HG03378 (cell line): ENCODE data around the gene CAMK2A.
"Not testable (repeated sequence)": the region's sequence is repeated elsewhere in the genome, so short reads cannot be mapped to it uniquely, and the experiment has no call there.

Experiments
- ATAC-seq: cut with Tn5 transposase; IDR thresholded peaks from one replicate; pipeline ENCODE4 v1.9.1; 2021; ENCODE audit warnings: mild to moderate bottlenecking, moderate library complexity; ENCODE audit not compliant: unreplicated experiment

The CAMK2A gene

DNA sequence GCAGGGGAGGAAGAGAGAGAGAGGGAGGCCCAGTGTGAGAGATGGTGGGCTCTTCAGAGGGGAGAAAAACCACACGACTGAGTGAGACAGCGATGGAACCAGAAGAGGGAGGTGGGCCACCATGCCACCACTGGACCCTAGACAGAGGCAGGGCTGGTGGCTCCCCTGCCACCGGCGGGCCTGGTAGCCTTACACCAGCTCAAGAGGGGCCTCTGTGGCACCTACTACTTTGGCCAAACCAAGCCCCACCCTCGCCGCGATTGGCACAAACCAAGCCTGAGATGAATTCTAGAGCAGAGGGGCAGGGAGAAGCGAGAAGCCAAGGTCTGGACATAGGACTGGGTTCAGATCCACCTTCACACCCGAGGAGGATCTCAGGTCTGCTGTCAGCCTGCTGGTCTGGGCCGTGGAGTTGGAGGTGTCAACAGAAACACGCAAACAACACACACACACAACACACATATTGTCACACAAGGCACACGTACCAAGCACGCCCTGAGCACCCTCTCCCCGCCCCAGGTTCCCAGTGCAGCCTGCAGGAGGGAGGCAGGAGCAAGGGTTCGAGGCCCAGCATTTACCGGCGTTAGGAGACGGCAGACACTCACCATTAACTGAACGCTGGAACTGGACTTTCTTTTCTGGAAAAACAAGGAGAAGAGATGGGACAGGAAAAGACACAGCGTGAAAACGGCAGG, 50.3 kb downstream of the CAMK2A start:
- no peak for ATAC-seq

DNA sequence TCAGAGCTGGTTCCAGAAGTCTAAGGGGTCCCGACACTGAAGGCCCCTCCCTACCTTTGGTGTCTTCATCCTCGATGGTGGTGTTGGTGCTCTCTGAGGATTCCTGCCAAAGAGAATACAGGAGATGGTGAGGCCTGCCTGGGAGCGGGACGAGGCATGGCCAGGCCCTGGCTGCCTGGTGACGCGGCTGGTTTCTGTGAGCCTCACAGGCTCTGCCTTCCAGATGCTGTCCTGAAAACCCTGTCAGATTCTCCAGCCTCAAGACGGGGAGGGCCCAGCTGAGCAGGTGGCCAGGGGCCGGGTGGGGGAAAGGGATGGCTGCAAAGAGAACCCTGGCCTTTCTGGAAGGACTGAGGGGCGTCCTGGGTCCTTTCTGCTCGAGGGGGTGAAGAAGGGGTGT, 50.9 kb downstream of the CAMK2A start:
- no peak for ATAC-seq

DNA sequence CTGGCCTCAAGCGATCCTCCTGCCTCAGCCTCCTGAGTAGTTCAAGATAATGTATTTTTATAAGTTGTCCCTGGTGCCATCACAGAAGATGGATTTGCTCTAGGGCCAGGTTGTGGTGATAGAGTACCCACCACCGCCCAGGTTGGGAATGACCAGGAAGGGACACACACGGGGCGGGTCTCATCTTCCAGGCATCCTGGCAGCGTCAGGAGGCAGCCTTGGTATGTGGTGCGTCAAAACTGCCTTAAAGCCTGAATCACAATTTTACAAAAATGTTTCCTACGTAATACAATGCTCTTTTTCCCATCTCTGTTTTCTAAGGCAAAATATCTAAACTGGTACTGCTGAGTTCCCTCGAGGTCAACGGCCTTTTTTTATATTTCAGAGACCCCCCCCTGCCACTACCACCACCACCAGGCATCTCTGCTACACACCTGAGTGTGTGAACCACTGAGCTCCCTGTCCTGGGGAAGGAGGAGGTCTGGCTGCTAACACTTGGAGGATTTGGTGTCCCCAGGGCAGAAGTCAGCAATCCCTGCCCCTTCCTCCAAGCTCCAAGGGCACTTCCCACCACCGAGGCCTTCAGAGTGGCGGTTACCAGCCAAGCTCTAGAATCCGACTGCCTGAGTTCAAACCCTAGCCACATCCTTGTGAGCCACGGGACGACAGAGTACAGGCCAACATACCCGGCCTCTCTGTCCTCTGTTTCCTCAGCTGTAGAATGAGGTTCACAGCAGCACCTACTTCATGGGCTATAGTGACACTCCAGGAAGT, 52.4 kb downstream of the CAMK2A start:
- no peak for ATAC-seq

DNA sequence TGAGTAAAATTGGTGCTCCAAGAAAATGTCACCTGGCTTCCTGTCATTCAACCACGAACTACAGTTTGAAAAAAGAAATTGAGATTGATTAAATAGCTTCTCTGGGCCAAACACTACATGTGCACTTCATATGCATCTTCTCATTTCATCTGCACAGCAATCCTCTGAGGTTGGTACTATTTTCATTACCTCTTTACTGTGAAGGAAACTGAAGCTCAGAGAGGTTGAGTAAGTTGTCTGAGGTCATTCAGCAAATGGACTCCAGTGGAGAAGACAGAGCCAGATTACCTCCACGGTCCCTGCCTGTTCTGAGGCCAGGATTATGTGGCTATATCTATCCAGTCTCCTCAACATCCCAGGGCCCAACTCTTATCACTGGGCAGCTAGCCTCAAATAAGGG, 53.3 kb downstream of the CAMK2A start:
- no peak for ATAC-seq

DNA sequence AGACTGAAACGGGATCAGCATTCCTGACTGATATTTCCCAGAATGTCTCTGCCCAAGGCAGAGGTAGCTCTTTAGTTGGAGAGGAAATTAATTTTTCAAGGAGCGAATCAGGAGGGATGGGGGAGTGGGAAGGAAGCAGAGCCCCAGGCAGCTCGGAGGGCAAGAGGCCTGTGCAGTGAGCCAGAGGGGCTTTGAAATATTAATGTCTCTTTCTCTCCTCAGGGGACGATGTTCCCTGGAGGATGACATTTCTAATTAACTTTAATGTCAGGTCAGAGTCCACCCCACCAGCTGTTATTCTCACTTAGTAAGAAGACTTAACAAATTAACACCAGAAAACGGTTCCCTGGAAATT, 54.1 kb downstream of the CAMK2A start:
- ATAC-seq, result no peak

DNA sequence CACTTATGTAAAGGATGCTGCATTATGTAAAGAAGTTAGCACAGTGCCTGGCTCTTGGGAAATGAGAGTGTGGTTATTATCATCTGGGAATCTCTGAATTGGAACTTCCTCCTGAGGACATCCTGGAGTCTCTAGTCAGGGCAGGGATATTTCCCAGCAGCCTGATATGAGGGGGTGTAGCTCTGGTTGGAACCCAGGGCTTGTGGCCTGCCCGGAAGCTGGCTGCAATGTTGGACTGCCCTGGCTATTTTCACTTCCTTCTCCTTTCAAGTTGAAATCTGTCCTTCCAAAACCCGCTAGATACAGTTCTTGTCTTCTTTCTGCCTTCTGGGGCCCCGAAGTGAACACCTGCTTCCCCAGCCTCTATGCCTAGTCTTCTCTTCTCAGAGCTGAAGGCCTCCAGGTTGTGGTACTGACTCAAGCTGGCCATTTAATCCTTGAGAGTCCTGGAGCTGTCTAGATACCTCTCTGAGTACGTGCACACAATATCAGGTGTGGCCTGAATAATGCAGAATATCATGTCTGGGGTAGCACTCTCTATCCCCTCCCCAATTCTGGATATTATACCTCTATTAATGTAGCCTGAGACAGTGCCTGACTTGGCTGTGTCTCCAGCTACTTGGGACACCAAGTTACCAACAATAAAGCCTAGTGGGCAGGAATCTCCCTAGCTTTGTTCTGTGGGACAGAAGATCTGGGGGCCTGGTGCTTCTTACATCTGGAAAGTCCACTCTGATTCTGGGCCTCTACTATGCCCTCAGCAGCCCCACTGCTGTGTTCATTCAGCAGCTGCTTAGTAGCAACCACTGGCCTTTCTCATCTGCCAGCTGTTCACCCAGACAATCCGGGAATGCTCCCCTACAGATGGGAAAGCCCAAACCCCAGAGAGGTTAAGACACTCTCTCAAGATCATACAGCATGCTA, 54.7 kb downstream of the CAMK2A start:
- no peak for ATAC-seq

DNA sequence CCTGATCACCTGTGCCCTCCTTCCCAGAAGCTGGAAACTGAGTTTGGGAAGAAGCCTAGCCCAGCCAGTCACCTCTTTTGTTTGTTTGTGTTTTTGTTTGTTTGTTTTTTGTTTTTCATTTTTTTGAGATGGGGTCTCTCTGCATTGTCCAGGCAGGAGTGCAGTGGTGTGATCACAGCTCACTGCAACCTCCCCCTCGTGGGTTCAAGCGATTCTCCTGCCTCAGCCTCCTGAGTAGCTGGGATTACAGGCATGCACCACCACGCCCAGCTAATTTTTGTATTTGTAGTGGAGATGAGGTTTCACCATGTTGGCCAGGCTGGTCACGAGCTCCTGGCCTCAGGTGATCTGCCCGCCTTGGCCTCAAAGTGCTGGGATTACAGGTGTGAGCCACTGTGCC, 55.9 kb downstream of the CAMK2A start:
- ATAC-seq, result not testable (repeated sequence)

DNA sequence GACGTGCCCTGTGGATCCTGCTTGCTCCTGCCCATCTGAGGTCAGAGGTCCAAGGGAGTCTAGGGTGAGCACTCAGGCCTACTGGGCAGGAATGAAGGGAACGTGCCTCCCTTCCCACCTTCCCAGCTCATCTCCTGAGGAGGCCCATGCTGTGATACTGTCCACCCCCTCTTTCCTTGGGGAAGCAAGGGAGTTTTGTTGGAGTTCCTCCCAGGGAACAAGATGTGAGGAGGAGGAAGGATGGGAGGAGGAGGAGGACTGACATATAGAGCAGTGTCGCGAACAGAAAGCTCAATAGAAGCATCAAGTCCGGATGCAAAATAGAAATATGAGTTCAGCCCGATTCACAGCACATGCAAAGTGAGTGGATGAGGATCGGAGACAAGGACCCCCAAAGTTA, 58.7 kb downstream of the CAMK2A start:
- no peak for ATAC-seq

DNA sequence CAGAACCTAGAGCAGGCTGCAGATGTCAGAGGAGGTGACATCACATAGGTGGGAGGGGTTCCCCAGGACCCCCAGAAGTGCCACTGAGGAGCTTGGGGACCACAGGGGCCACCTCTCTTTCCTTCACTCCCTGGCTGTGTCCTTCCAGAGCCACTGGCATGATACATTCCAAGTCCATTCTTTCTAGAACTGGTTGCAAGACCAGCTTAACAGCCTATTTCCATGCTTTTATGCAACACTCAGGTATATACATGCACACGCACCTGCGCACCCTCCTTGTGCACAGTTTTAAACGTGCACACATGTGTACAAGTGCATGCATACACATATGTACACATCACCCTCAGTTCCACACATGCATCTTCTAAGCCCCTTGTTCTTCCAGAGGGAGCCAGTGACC, 60.0 kb downstream of the CAMK2A start:
- no peak for ATAC-seq

DNA sequence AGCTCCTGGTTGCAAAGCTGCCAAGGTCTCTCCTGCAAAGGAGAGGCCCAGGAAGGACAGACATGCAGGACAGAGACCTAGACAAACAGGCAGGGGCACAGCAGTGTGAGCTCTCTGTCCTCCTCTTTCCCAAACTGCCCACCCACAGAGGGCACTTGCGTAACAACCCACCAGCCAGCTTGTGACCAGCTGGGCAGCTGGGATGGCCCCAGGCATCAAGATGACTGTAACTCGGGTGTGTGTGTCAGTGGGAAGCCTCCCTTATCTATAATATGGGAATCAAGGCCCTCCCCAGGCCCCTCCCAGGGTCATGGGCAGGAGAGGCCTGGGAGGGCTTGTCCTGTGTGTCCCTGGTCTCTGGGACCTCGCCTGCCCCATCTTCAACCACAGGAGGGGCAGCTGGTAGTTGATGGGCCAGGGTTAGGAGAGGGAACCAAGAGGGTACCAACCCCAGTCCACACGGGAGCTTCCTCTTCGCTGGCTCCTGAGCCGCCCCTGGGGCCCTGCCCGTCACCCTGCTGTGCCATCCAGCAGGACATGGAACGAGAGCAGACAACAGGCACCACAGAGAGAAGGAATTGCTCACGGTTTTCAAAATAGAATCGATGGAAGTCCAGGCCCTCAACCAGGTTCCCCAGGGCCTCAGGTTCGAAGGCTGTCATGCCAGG, 61.8 kb downstream of the CAMK2A start:
- no peak for ATAC-seq

DNA sequence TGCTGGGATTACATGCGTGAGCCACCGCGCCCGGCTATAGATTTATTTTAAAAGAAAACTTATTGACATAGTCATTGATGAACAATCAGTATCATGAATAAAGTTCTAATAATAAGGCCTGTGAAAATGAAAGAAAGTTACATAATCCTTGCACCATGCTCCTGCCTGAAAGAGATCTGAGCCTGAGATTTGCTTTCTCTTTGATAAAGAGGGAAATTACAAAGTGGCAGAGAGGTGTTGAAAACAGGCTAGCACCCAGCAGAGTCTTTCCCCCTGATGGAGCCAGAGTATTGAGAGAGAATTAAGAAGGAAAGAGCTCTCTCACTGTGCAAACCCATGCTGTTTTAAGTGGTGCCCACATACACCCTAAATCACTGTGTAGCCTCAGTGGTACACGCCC, 62.5 kb downstream of the CAMK2A start:
- no peak for ATAC-seq

DNA sequence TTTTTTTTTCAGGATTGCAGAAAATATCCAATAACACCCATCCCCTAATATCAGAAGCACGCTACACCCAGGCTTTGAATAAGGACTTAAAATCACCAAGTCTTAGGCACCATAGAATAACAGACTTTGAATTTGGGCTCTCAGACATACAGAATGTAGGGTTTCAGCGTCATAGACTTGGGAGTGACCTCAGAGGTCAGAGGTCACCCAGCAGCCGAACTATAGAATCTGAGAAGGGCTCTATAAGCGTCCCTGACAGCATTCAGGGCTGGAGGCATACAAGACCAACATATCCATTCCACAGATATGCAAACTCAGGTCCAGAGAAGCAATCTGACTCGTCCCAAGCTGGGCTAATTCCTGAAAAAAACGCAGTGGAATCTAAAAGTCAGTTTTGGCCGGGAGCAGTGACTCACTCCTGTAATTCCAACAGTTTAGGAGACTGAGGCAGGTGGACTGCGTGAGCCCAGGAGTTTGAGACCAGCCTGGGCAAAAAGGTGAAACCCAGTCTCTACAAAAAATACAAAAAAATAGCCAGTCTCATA, 65.0 kb downstream of the CAMK2A start:
- no peak for ATAC-seq

DNA sequence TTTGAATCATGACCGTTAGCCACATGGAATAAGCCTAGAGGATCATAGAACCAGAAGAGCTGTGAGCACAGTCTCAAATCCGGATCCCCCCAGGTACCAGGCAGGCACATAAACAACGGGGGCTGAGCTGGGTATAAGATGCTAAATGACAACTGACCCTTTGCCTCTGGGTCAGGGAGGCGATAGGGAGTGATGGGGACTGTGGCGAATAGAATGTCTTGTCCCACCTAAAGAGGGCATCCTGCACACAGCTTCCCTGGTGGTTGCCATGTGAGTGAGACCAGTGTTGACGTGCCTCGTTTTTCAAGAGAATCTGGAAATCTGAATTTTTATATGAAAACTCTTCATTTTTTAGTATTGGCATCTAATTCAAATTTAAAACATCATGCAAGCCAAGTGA, 66.1 kb downstream of the CAMK2A start:
- ATAC-seq, result no peak

DNA sequence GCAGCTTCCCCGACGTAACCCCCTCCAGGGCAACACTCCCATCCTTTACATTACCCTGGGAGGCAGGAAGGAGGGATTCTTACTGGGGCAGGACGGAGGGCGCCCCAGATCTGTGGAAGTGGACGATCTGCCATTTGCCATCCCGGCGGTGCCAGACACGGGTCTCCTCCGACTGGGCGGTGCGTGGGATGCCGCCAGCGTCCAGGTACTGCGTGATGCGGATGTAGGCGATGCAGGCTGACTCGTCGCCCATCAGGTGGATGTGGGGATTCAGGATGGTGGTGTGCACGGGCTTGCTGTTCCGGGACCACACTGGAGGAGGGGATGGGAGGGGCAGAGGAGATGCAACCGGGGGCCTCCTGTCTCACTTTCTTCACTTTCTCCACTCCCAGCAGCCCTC, 66.7 kb downstream of the CAMK2A start:
- no peak for ATAC-seq

DNA sequence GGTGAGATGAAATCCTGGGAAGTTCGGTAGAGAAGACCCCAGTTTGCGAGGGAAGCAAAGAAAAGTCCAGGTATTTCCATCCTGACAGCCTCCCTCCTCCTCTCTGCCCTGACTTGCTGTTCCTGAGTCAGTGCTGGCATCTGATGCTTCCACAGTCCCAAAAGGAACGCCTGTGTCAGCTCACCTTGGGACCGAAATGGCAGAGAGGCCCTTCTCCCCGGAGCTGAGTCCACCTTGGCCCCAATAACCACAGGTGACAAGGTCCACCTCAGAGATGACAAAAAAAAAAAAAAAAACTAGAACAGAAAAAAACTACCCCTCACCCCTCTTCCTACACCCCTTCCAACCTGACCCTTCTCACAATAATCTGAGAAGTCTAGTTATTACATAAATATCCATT, 68.1 kb downstream of the CAMK2A start:
- no peak for ATAC-seq

DNA sequence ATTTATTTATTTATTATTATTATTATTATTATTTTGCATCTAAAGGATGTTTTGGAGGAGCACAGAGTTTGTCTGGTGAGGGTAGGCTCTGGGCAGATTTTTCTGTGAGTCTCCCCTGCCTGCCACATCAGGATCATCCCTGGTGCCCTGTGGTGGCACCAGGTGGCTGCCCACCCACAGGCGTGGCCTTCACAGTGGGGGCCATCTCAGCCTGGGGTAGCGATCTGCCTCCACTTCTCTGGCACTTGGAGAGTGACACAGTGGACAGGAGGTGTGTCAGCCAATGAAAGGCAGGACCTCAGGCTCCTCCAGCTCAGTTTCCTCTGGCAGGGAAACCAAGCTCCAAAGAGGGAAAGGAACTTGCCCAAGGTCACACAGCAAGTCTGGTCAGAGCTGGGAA, 69.7 kb downstream of the CAMK2A start:
- no peak for ATAC-seq

DNA sequence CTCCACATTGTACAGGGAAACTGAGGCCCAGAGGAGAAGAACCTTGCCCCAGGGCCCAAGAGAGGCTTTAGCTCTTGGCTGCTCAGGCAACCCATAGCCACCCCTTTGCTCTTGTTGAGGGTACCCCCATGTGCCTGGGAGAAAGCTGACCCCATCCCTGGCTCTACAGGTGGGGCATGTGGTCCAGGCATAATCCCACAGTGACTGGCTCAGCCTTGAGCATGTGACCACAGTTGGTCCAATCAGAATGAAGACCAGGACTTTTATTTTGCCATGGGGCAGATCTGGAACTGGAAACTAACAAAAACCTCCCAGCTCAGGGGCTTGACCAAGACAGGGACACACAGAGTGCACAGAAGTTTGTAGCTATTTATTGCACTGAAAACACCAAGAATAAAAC, 70.4 kb downstream of the CAMK2A start:
- ATAC-seq, result no peak

DNA sequence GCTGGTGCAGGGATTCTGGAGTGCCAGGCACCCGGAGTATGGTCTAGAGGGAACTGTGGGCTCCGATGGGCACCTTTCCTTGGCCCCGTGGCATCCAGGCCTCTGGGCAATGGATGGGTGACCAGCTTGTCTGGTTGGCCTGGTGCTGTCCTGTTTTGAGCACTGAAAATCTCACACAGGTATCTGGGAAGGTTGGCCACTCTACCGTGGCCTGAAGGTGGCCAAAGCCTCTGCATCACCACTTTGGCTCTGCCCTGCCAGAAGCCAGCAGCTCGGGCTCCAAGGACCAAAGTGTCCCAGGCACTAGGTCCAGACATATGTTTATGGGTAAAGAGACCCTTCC, 70.9 kb downstream of the CAMK2A start:
- no peak for ATAC-seq

DNA sequence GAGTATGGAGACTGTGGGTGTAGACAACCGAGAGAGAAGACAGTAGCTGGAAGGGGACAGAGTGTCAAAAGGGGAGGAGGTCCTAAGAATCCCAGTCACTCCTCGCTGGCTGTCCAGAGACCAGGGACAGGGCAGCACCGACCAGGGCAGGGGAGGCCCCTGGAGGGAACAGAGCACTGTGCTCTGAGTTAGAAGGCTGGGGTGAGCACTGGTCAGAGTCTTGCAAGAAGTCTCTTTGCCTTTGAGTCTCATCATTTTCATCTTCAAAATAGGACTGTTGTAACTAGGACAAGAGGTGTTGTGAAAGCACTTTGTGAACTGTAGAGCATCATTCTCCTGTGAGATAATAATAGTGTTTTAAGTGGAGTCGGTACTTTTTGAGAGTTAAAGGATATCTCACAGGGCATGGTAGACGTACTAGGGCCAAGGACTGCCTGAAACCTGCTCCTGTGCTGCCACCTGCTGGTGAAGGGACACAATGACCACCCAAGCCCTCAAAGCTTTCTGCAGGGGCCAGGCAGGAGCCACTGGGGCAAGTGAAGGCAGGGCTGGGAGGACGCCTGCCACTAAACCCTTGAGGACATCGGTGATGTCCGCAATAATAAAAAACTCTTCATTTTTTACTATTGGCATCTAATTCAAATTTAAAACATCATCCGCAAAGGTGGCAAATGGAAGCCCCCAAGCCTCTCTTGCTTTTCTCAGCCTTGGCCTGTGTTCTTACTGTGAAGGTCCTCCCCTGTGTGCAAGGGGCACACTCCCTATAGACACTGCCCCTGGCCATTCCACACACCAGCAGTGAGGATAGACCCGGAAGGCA, 71.5 kb downstream of the CAMK2A start:
- peak; percentile 87 for ATAC-seq

DNA sequence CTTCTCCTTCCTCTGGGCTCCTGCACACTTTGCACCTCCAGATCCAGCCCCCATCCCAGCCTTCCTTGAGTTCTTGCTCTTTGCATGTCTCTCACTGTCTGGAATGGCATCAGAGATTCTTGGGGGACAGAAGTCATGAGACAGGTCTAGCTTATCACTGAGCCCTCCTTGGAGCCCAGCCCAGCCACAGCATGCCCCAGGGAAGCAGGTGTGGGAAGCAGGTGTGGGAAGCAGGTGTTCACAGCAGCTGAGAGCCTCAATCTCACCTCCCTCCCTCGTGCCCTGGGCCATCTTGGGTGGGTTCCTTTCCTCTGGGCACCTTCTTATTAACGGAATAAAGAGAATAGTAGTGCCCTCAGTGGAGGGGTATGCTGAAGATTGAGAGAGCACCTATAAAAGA, 72.5 kb downstream of the CAMK2A start:
- no peak for ATAC-seq
